ENCODE measurements around the gene ODAPH.

DNA sequence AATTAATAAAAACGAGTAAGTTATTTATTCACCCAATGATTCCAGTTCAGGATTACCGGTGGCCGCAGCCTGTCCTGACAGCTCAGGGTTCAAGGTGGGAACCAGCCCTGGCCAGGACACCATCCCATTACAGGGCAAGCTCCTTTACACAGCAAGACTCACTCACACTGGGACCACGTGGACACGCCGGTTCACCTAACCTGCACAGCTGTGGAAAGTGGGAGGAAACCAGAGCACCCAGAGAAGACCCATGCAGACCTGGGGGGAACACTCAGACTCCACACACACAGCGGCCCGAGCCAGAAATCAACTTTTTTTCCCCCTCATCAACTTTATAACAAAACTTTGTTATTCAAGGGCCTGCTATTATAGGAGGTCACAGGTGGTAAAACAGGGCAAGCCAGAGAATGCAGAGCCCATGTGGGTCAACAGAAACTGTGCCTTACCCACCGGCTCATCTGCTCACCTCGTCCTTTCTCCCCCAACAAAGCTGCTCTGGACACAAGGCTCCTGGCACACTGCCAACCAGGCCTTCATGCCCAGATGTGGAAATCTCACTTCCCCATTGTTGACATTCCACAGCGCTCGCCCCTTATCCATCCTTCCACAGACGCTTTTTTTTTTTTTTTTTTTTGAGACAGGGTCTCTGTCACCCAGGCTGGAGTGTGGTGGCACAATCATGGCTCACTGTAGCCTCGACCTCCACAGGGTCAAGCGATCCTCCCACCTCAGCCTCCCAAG is 8.0 kb upstream of the ODAPH start:
- TF ChIP-seq, protein P1, sequence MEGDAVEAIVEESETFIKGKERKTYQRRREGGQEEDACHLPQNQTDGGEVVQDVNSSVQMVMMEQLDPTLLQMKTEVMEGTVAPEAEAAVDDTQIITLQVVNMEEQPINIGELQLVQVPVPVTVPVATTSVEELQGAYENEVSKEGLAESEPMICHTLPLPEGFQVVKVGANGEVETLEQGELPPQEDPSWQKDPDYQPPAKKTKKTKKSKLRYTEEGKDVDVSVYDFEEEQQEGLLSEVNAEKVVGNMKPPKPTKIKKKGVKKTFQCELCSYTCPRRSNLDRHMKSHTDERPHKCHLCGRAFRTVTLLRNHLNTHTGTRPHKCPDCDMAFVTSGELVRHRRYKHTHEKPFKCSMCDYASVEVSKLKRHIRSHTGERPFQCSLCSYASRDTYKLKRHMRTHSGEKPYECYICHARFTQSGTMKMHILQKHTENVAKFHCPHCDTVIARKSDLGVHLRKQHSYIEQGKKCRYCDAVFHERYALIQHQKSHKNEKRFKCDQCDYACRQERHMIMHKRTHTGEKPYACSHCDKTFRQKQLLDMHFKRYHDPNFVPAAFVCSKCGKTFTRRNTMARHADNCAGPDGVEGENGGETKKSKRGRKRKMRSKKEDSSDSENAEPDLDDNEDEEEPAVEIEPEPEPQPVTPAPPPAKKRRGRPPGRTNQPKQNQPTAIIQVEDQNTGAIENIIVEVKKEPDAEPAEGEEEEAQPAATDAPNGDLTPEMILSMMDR (IDR thresholded peaks at IDR 0.05; ENCODE audit: low read depth, low read length, poor library complexity, severe bottlenecking): no peak
- TF ChIP-seq EZH2phosphoT487 (IDR thresholded peaks at IDR 0.05; ENCODE audit: borderline replicate concordance, low read length): no peak

All from DOHH2 (cell line).